ENCODE results near the gene SH3PXD2A.

DNA sequence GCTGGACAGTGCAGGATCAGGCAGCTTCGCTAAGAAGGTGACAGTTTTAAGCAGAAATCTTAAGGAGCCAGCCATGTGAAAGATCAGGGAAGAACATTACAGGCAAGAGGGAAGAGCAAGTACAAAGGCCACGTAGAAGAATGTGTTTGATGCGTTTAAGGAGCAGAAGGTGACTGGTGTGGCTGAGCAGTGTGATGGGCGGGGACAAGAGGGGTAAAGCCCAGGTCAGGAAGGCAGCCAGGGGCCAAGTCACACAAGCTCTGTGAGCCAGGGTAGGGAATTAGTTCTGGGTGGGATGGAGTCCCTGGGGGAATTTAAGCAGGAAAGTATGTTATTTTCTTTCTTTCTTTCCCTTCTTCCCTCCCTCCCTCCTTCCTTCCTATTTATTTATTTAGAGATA is 166.9 kb downstream of the SH3PXD2A start:
- no peak for TF ChIP-seq ZNF224 (CRISPR knock-in tag; IDR thresholded peaks at IDR 0.05)
- TF ChIP-seq CTCF (IDR thresholded peaks at IDR 0.05 in 2 of 3, conservative IDR thresholded peaks at IDR 0.05 in 1 of 3; ENCODE audit: insufficient read depth in 2 of 3, low read depth in 1 of 3, low read length in 3 of 3) = no peak
- TF ChIP-seq CBX2 (IDR thresholded peaks at IDR 0.05; ENCODE audit: insufficient read depth, low read length, poor library complexity, severe bottlenecking) = no peak
- TF ChIP-seq KDM5B (IDR thresholded peaks at IDR 0.05; ENCODE audit: insufficient replicate concordance, low read depth, low read length) = no peak
- no peak for TF ChIP-seq POLR2AphosphoS5 (IDR thresholded peaks at IDR 0.05; ENCODE audit: control insufficient read depth, insufficient read depth, low read depth, low read length)
- no peak for TF ChIP-seq E2F4 (CRISPR knock-in tag; IDR thresholded peaks at IDR 0.05; ENCODE audit: low read depth)
- no peak for TF ChIP-seq POLR2A (conservative IDR thresholded peaks at IDR 0.05)

Data from K562 (cell line).